DOHH2 (cell line): ENCODE measurements around the gene KIAA0408.

Experiments used
- H3F3A ChIP-seq: fragments of 200-600 bp; sonication (generic), shearing (Covaris generic); 2 replicates; pipeline ENCODE4 v1.6.0; 2016; ENCODE audit warnings: antibody characterized with exemption, mild to moderate bottlenecking; ENCODE audit not compliant: control insufficient read depth, insufficient read depth
- H3K27ac ChIP-seq: fragments of 200-600 bp; sonication (generic); 2 replicates; pipeline ENCODE4 v1.5.1; 2014; ENCODE audit warnings: low read depth, mild to moderate bottlenecking, low read length, moderate library complexity
- H3K27me3 ChIP-seq: fragments of 200-600 bp; sonication (generic); 2 replicates; pipeline ENCODE4 v1.6.1; 2014; ENCODE audit warnings: mild to moderate bottlenecking, low read length, mixed read lengths; ENCODE audit not compliant: control insufficient read depth
- H3K36me3 ChIP-seq: fragments of 200-600 bp; sonication (generic); 2 replicates; pipeline ENCODE4 v1.6.1; 2014; ENCODE audit warnings: mild to moderate bottlenecking, low read length, moderate library complexity, mixed read lengths; ENCODE audit not compliant: control insufficient read depth
- H3K4me1 ChIP-seq: fragments of 200-600 bp; sonication (generic); 2 replicates; pipeline ENCODE4 v1.6.1; 2014; ENCODE audit warnings: mild to moderate bottlenecking, low read length, mixed read lengths; ENCODE audit not compliant: control insufficient read depth
- H3K4me2 ChIP-seq: fragments of 200-600 bp; sonication (generic); 2 replicates; pipeline ENCODE4 v1.6.0; 2014; ENCODE audit warnings: mild to moderate bottlenecking, low read length, moderate library complexity
- H3K4me3 ChIP-seq: fragments of 200-600 bp; sonication (generic); 2 replicates; pipeline ENCODE4 v1.5.1; 2014; ENCODE audit warnings: mild to moderate bottlenecking, low read length, mixed read lengths
- H3K79me2 ChIP-seq: fragments of 200-600 bp; sonication (generic); 2 replicates; pipeline ENCODE4 v1.6.1; 2014; ENCODE audit warnings: mild to moderate bottlenecking, low read length, mixed read lengths; ENCODE audit not compliant: control insufficient read depth
- H3K9me2 ChIP-seq: fragments of 200-600 bp; sonication (generic); replicated peaks from 2 replicates; pipeline ENCODE4 v1.6.1; 2014; ENCODE audit warnings: mild to moderate bottlenecking, low read length, mixed read lengths; ENCODE audit not compliant: control insufficient read depth
- H3K9me3 ChIP-seq: fragments of 200-600 bp; sonication (generic); 2 replicates; pipeline ENCODE4 v1.6.1; 2014; ENCODE audit warnings: antibody characterized with exemption, low read length, mixed read lengths; ENCODE audit not compliant: control insufficient read depth, insufficient read depth
- H4K20me1 ChIP-seq: fragments of 200-600 bp; sonication (generic); 2 replicates; pipeline ENCODE4 v1.6.0; 2014; ENCODE audit warnings: low read depth, mild to moderate bottlenecking, antibody characterized with exemption, low read length, moderate library complexity; ENCODE audit not compliant: control insufficient read depth, insufficient read depth
- EZH2phosphoT487 ChIP-seq: fragments of 200-600 bp; sonication (generic); IDR thresholded peaks from 2 replicates; pipeline ENCODE4 v1.6.1; 2017; ENCODE audit warnings: borderline replicate concordance, mild to moderate bottlenecking, antibody characterized with exemption, low read length, moderate library complexity, mixed read lengths
- TF ChIP-seq, protein P1 (sequence below): fragments of 200-600 bp; sonication (generic); IDR thresholded peaks from one replicate; pipeline ENCODE4 v1.5.1; 2014; ENCODE audit warnings: antibody characterized with exemption, mild to moderate bottlenecking, low read depth, low read length; ENCODE audit not compliant: poor library complexity, severe bottlenecking

Gene KIAA0408

DNA sequence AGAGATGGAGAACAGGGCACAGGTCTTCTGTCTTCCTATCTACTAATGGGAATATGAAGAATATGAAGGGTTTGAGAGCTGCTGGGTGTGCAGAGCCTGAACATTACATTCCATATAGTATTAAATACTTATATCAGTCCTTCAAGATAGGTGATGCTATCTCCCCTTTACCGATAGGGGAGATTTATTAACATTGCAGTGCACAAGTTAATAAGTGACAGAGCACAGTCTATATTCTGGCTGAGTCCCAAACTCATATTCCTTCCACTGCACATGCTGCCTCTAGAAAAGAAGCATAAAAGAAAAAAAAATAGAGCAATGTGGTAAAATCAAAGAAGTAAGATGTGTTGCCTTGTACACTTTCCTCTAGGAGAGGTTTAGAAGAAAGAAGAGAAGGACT is 18.5 kb upstream of the KIAA0408 start:
- Histone ChIP-seq H3K79me2 (no peaks in the 10 kb centered on the region), H3K4me1 (no peaks in the 10 kb centered on the region), H3K27me3 (no peaks in the 10 kb centered on the region), H4K20me1 (no peaks in the 10 kb centered on the region), H3K9me3 (no peaks in the 10 kb centered on the region), H3K9me2 (no peaks in the 10 kb centered on the region), H3K4me3 (no peak overlapping the region), H3K4me2 (no peak overlapping the region), H3K36me3 (no peaks in the 10 kb centered on the region), H3K27ac (no peak overlapping the region), H3F3A (no peaks in the 10 kb centered on the region)
- TF ChIP-seq EZH2phosphoT487: no peak
- TF ChIP-seq, protein P1, sequence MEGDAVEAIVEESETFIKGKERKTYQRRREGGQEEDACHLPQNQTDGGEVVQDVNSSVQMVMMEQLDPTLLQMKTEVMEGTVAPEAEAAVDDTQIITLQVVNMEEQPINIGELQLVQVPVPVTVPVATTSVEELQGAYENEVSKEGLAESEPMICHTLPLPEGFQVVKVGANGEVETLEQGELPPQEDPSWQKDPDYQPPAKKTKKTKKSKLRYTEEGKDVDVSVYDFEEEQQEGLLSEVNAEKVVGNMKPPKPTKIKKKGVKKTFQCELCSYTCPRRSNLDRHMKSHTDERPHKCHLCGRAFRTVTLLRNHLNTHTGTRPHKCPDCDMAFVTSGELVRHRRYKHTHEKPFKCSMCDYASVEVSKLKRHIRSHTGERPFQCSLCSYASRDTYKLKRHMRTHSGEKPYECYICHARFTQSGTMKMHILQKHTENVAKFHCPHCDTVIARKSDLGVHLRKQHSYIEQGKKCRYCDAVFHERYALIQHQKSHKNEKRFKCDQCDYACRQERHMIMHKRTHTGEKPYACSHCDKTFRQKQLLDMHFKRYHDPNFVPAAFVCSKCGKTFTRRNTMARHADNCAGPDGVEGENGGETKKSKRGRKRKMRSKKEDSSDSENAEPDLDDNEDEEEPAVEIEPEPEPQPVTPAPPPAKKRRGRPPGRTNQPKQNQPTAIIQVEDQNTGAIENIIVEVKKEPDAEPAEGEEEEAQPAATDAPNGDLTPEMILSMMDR: no peak

DNA sequence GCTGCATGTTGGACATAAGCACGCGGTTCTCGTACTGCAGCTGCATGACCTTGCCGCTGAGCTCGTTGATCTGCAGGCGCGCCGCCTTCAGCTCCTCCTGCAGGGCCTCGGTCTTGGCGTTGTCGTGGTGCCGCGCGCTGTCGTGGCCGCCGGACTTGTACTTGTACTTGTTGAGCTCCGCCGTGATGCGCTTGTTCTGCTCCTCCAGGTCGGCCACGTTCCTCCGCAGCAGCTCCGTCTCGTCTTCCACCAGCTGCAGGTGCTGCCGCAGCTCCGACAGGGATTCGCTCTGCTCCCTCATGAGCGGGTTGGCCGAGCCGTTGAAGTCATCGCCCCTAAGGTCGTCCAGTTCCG is 16.6 kb upstream of the KIAA0408 start:
- H3K27ac ChIP-seq: no peak overlapping the region
- no peaks in the 10 kb centered on the region for H3K79me2 ChIP-seq
- no peaks in the 10 kb centered on the region for H4K20me1 ChIP-seq
- no peak overlapping the region for H3K4me3 ChIP-seq
- TF ChIP-seq EZH2phosphoT487: no peak
- TF ChIP-seq, protein P1: no peak
- no peaks in the 10 kb centered on the region for H3K27me3 ChIP-seq
- H3K9me2 ChIP-seq: no peaks in the 10 kb centered on the region
- no peaks in the 10 kb centered on the region for H3F3A ChIP-seq
- H3K4me1 ChIP-seq: no peaks in the 10 kb centered on the region
- H3K9me3 ChIP-seq: no peaks in the 10 kb centered on the region
- H3K36me3 ChIP-seq: no peaks in the 10 kb centered on the region
- H3K4me2 ChIP-seq: no peak overlapping the region

DNA sequence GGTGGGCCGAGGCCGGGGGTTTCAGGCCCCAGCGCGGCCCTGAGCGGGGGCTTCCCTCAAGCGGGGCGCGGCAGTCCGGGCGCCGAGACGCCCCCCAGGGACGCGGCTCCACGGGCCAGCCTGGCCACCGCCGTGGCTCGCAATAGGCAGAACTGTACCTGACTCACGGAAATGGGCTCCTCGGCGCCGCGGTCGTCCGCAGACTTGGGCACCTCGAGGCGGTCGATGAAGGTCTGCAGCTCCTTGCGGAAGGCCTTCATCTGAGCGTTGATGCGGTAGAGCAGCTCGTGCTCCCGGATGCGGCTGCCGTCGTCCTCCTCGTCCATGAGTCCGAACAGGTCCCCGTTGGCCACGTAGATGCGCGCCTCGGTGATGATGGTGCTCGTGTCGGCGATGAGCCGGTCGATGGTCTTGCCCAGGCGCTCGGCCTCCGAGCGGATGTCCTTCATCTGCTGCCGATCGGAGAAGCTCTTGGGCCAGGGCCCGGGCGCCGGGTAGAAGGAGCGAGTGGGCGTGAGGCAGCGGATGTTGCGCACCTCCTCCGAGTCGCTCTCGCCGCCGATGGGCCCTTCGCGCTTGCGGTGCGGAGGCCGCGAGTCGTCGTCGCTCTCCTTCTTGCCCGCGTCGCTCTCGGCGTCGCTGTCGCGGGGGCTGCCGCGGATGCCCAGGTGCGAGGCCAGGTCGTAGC is 16.1 kb upstream of the KIAA0408 start:
- H3F3A ChIP-seq: no peaks in the 10 kb centered on the region
- no peak for TF ChIP-seq EZH2phosphoT487
- TF ChIP-seq, protein P1: no peak
- H4K20me1 ChIP-seq: no peaks in the 10 kb centered on the region
- no peak overlapping the region for H3K27ac ChIP-seq
- no peaks in the 10 kb centered on the region for H3K9me2 ChIP-seq
- H3K79me2 ChIP-seq: no peaks in the 10 kb centered on the region
- no peak overlapping the region for H3K4me3 ChIP-seq
- H3K4me2 ChIP-seq: no peak overlapping the region
- H3K4me1 ChIP-seq: no peaks in the 10 kb centered on the region
- no peaks in the 10 kb centered on the region for H3K9me3 ChIP-seq
- no peaks in the 10 kb centered on the region for H3K36me3 ChIP-seq
- no peaks in the 10 kb centered on the region for H3K27me3 ChIP-seq
